NOMO-1 treated with dmso at 0.1 percent for 144 hours (cell line): ENCODE data around the gene RGS7.
"Not testable (repeated sequence)": the region's sequence is repeated elsewhere in the genome, so short reads cannot be mapped to it uniquely, and the experiment has no call there.

Source experiments
- DNase-seq: peaks from one replicate; lab custom pipeline; 2025; ENCODE audit not compliant: unreplicated experiment; lab: John Stamatoyannopoulos, UW

RGS7 gene

DNA sequence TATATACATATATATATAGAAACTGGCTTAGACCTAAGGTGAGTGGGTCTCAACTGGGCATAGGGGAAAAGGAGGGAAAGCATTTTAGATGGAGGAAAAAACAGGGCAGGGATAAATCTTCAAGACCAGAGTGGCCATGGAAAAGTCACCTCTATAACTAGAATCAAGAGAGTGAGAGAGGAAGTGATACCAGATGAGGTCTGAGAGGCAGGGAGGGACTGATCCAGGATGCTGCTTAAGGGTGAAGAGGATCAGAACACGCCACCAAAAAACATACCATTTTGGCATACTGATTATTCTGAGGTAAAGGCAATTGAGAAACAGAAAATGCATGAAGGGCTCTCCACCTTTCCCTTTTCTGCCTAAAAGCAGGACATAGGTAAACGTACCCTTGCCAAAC, 268.9 kb downstream of the RGS7 start:
- not testable (repeated sequence) for DNase-seq

DNA sequence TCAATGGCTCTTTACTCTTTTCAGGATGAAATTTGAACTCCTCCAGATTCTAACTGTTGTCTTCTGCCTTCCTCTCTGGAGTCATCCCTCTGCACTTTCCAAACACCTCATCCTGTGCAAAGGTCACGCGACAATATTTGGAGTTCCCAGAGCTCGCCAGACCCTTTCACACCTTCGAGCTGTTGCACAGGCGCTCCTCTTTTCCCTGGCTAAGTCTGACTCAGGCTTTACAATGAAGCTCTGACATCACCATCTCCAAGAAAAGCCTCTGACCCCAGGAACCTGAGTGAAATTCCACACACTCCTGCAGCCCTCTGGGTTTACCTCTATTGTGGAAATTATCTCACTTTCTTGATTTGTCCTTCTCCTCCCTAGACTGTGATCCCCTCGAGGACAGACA, 270.3 kb downstream of the RGS7 start:
- no peak for DNase-seq

DNA sequence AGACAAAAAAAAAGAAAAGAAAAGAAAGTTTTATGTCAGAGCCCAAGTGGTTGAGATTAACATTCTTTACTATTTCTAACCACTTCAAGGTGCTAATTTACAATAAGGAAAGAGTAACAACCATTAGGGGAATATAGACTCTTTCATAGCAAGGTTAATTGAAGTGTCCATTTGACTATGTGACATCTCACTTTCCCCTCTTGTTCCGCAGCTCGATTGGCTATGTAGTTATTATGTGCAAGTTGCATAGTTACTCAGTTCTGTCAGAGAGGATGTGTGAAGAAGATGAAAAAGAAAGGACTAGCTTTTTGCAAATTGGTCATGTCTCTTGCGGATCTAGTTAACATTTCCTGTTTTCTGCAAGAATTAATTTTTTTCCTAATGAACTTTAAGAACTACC, 273.7 kb downstream of the RGS7 start:
- DNase-seq: no peak

DNA sequence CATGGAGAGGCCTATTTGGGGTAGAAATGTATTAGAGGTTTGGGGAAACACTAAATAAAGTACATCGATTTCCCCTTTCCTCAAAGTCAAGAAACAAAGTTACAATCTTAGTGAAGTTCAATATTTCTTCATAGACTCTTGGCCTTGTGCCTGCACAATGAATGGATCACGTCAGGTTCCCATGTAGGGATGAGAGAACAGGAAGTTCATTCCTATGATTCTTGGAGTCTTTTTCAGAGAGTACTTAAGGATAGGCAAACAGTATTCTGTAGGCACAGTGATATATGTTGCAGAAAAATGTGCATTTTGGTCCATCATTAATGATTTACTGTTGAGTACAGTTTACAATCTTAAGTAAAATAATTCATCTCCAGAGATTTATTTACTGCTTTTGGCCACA, 275.5 kb downstream of the RGS7 start:
- no peak for DNase-seq

DNA sequence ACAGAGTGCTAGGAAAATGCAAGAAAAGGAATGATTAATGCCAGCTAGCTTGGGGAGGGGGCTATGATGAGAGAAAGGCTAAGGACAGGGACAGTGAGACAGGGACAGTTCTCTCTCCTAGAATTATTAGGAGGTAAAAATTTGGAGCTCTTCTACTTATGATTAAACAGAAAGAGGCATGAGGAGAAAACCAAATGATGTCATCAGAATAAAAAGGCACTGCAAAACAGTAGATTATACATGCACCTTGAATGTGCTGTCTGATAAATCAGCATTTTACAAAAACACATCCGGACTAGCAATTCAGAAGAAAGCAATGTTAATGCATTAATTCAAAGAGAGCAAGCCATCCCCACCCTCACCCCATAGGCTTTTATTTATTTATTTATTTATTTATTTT, 277.5 kb downstream of the RGS7 start:
- no peak for DNase-seq

DNA sequence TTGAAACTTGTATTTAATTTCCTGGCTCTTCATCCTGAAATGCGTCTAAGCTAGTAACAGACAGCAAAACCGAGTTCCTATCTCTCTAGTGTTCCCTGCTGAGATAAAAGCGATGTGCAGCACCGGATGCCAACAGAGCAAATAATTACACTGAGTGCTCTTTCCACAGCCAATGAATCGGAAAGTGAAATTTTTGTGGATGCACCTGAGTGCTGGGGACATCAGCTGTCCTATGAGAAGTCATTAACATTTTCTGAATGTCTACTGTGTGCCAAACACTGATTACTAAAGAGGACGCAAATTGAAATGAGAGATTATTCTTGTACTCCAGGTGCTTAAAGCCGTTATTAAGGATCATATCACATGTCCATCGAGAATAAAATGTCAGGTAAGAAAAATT, 278.0 kb downstream of the RGS7 start:
- no peak for DNase-seq

DNA sequence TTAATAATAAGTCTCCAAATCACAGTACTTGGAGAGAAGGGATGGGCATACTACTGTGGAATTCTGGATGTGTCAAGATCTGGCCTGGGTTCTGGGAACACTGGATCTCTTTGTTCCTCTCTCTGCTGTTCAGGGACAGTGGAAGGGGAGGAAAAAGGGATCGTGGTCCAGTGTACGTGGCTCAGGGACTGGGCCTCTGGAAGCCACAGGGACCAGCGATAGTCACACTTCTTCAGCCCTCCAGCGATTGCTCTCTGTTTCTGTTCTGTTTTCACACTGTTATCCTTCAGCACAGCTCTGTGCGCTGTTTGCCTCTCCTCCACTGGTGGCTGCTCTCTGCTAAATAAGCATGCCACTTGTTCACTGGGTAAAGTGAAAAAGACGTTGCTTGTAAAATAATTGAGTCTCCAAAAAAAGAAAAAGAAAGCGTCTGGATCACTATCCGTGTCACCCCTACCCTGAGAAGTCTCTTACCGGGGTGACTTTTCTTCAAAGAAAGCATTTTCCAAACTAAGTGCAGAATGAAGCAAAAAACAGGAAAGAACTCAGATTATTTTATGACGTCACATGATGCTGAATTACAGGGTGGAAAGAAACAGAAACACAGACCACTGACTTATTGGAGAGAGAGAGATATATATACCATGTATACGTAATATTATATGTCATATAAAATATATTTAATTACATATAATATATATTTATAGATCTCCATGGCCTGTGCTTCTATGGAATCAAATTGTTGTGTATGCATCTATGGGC, 279.4 kb downstream of the RGS7 start:
- DNase-seq: no peak

DNA sequence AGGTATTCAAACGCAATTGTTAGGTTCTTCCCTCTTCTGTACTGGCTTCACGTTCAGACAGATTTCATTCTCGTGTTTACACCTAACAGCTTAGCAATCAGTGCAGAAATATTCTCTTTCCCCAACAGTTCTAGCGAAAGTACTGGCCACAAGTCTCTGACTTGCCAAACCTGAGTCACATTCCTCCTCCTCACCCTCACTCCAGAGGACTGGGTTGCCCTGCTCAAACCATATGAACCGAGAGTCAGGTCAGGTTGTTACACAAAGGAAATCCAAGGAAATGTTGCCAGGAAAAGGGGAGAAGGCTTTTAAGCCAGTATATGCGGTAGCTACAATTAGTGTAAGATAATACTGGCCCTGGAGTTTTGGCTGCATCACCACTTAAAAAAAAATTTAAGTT, 282.5 kb downstream of the RGS7 start:
- DNase-seq: no peak

DNA sequence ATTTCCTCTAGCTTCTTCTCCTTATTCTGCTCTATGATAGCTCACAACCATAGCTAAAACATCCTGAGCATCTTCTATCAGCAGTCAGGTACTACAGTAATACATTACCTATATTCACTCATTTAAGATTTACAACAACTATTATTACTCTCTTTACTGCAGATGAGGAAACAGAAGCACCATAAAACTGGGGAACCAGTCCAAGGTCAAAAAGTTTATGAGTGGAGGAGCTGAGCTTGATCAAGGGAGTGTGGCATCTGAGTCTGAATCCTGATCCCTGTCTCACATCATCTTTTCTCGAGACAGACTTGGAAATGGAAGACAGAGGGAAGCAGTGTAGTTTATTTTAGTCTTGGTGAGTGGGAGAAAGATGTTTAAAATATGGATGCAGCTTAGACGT, 288.6 kb downstream of the RGS7 start:
- no peak for DNase-seq

DNA sequence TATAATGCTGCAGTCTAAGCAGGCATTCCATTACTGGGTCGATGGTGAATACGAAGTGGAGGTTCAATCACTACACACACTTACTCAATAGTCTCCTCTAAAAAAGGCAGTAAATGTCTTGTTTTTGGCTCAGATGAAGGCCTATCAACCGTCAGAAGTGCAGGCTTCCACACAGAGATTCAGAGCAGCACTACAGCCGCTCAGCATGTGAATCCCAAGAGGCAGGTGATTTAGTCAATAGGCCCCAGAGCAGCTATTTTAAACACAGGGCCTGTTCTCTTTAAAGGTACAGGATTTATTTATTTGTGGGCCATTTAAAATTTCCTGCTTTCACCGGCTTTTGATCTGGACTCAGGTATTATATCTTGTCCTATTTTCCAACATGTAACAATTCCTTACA, 293.7 kb downstream of the RGS7 start:
- no peak for DNase-seq

DNA sequence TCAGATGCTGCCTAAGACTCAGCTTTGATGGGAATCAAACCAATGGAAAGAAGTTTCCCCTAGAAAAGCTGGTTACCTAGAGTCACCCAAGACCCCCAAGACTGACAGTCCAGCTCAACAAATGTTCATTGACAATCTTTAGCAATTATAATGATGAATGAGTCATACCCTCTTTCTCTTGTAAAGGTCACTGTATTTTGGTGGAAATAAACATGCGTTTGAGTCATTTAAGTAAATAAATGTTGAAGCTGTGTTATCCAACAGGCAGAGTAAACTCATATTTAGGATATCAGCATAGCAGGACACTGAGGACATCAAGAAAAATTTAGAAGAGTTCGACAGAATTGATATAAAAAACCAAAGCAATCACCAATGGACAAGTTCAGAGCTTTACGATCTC, 295.9 kb downstream of the RGS7 start:
- DNase-seq: no peak

DNA sequence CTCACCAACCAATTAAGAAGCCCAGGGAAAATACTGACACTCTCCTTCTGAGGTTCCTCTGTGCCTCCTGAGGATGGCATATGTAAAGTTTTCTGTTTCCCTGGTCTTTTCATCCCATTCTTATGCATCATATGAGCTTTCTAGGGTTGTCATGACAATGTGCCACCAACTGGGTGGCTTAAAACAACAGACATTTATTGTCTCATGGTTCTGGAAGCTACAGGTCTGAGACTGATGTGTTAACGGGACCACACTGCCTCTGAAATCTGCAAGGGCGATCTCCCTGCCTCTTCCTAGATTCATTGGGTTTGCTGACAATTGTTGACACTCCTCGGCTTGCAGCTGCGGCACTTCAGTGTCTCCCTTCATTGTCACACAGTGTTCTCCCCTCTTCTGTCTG, 308.4 kb downstream of the RGS7 start:
- DNase-seq: no peak

DNA sequence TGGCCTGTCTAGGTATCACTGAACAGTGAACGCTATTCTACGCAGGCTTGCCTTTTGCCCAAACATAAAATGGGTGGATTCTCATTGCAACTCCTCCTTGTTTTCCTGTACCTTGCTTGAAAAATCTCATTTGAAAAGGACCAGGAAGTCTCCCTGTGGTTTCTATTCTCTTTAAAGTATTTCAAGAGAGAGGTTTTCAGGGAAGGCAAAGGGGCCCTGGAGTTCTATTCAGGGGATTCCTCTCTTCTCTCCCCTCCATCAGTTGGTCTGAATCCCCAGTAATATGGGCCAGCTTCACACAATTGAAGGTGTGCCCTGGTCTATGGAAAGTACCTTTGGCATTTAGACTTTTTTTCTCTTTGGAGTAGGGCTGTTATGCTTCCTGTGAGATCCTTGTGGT, 311.3 kb downstream of the RGS7 start:
- no peak for DNase-seq

DNA sequence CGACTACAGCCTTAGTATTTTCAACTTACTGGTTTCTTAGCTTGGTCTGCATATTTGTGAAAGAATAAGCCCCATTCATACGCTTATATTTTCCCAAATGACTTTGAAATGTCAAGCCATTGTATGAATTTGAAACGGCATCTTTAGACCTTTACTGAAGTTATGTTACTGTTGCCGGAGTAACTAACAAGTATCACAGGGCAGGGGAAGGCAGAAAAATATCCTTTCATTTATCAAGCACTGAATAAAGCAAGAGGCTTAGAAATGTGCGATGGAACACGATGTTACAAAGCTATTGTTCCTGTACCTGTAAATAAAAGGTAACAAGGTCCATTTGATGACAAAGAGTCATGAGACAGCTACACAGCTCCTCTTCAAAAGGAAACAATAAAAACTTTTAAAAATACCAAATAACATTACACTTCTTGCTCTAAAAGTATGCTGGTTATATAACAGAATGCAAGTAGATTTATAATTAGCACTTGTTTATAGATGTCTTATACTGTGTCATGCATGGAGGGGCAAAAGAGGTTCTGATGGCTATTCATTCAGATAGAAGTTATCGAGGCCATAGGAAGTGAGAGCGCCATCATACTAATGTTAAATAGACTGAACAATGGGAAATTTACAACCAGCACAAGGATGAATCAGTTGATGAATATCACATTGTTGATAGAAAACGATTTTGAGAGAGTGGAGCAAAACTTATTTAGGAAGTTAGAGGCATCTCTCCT, 322.6 kb downstream of the RGS7 start:
- DNase-seq: no peak

DNA sequence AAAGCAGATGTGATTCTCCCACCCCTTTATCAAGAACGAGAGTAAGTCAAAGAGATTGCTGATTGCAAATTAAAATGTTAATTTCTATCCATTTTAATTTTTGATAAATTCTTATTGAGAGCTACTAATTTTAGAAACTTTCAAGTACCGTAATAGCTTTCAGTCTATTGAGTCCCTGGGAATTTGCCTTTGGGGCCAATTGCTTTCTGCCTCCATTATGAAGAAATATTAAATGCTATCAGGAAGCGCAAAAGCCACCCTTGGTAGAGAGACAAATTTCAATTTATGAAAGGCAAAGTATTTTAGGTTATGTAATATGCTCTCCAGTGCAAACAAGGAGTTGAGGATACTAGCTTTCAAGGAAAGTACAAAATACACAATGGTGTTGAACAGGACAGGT, 332.2 kb downstream of the RGS7 start:
- DNase-seq: no peak

DNA sequence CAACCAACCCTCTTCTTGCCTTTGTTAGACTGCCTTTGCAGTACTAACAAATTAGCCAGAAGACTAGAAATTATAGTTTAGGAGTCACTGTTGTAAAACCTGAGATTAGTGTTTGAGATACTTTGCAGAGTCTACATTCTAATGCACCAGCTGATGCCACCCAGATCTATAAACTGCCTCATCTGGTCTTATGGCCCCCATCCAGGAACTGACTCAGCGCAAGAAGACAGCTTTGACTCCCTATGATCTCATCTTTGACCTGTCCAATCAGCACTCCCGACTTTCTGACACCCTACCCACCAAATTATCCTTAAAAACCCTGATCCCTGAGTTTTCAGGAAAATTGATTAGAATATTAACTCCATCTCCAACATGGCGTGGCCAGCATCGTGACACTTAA, 334.6 kb downstream of the RGS7 start:
- no peak for DNase-seq

DNA sequence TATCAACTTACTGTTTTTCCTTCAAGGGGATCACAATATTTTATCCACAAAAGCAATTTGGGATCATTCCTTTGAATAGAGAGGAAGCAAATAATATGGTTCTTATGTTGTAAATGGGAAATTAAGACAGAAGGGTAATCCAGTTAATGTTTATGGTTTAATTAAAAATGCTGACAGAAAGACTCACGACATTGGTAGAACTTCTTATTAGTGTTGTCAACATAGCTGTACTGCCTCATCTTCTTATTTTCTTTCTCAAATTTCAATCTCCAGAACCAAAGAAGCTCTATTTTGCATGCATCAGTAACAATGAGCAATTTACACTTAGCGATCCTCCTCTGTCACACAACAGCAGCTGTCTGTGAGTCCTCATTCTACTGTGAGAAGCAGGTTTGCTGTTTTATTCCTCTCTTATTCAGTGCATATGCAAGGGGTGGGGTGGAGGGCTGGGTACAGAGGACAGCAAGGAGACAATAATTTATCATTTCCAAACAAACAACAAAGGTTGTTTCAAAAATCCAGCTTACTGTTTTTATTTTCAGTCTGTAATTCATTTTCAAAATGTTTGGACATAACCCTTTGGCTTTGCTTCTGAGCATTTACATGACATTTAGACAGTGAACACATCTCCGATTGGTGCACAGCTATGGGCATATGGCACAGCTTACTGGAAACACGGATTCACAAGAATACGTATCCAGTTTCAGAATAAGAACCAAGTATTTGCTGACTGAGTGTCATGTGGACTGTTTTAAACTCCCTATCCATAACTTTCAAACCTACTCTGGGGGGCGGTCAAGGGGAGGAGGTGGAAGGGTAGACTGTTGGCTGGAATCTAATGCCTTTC, 335.9 kb downstream of the RGS7 start:
- DNase-seq: no peak

DNA sequence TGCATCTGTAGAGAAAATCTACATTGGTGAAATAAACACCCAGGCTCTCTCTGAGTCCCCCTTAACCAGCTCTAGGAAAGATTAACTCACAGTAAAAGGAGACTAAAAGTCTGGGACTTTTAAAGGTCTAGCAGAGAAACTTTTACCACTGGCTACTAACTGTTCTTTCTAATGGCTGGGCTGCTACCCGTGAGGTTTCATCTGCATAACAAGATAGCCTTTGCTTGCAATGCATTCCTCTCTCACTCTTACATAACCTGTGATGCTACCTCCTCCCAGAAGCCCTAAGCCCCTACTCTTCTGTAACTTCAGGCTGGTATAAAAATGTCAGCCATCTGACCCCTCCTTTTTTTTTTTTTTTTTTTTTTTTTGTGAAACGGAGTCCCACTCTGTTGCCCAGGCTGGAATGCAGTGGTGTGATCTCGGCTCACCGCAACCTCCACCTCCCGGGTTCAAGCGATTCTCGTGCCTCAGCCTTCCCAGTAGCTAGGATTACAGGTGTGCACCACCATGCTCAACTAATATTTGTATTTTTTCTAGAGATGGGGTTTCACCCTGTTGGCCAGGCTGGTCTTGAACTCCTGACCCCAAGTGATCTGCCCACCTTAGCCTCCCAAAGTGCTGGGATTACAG, 344.2 kb downstream of the RGS7 start:
- no peak for DNase-seq

DNA sequence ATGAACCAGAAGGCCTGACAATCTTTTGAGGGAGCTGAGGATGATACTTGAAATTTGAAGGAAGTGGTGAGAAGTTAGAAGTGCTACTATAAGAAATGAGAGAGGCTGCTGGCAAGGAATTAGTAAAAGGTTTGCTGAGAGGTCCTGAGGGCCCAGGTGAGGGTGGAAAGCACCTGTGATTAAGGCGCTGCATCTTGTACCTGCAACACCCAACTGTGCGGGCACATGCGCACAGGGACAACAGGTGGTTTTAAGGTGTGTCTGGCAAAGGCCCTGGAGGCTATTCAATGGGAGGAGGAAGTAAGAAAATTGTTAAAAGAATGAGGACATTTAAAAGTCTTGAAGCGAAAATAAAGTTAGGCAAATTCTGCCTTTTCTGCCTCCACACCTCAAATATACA, 349.3 kb downstream of the RGS7 start:
- DNase-seq: no peak

DNA sequence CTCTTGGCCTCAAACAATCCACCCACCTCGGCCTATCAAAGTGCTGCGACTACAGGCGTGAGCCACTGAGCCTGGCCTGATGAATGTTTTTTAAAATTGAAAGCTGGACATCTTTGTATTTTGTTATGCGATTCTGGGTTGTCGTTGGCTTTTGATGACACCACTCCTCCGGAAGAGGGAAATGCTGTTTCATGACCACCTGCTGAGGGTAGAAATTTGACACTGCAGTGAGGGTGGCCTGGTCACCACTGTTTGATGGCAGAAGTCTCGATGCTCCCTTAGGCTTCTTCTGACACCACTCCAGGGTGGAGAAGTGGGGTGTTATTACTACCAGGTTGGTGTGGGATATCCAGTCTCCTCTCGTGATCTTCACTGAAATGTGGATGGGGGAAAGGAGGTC, 357.2 kb downstream of the RGS7 start:
- no peak for DNase-seq

DNA sequence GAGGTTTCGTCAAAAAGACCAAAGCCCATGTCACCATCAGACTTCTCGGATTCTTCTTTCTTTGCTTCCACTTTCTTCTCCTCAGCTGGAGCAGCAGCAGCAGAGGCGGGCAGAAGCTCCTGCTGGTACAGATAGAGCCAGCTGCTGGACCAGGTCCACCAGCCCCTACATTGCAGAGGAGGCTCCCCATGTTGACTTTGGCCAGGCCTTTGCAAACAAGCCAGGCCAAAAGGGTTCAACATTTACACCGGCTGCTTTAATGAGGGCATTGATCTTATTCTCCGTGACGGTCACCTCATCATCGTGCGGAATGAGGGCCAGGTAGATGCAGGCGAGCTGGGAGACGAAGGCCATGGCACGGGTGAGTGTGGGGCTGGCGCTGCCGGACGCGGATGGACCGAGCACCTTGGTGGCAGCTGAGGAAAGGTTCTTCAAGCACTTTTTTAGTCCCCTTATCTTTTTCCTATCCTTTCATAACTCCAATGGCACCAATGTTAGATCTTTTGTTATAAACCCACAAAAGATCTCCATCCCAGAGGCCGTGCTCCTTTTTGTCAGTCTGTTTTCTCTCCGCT, 358.5 kb downstream of the RGS7 start:
- no peak for DNase-seq
